HepG2 (cell line): Measurements from ENCODE around the gene ANXA6. TPM values are rescaled to one million over a fixed set of nuclear protein-coding genes. Genes with fewer than 3 reads are reported as not detected.

ENCODE experiments used
- AKAP8 ChIP-seq: sonication (generic); formaldehyde crosslinking; IDR thresholded peaks from 2 replicates; pipeline ENCODE4 v1.5.1; 2020; ENCODE audit warnings: mild to moderate bottlenecking, missing genetic modification reagents
- ARID4A ChIP-seq: sonication (generic); formaldehyde crosslinking; IDR thresholded peaks from 2 replicates; pipeline ENCODE4 v1.5.0; 2020; ENCODE audit warnings: mild to moderate bottlenecking, missing genetic modification reagents, borderline replicate concordance
- CBFB ChIP-seq: sonication (generic); formaldehyde crosslinking; IDR thresholded peaks from 2 replicates; pipeline ENCODE4 v1.4.0; 2020; ENCODE audit warnings: missing genetic modification reagents
- CREBL2 ChIP-seq: sonication (generic); formaldehyde crosslinking; IDR thresholded peaks from 2 replicates; pipeline ENCODE4 v1.8.1; 2023; ENCODE audit warnings: missing genetic modification reagents, mild to moderate bottlenecking, borderline replicate concordance
- EHMT2 ChIP-seq: fragments of 200-600 bp; sonication (generic); IDR thresholded peaks from 2 replicates; pipeline ENCODE4 v1.7.0; 2017; ENCODE audit warnings: antibody characterized with exemption, low read depth, low read length, borderline replicate concordance
- KDM4B ChIP-seq: sonication (generic); formaldehyde crosslinking; IDR thresholded peaks from 2 replicates; pipeline ENCODE4 v1.4.0; 2020; ENCODE audit warnings: missing genetic modification reagents
- MED1 ChIP-seq: sonication (generic); formaldehyde crosslinking; IDR thresholded peaks from 2 replicates; pipeline ENCODE4 v1.4.0; 2020; ENCODE audit warnings: missing genetic modification reagents
- MEIS2 ChIP-seq: sonication (generic); formaldehyde crosslinking; IDR thresholded peaks from 2 replicates; pipeline ENCODE4 v1.9.0; 2021; ENCODE audit warnings: mild to moderate bottlenecking, missing genetic modification reagents
- MXD1 ChIP-seq: sonication (generic); formaldehyde crosslinking; IDR thresholded peaks from 2 replicates; pipeline ENCODE4 v1.4.0; 2020; ENCODE audit warnings: mild to moderate bottlenecking, missing genetic modification reagents
- SMAD9 ChIP-seq: sonication (generic); formaldehyde crosslinking; IDR thresholded peaks from 2 replicates; pipeline ENCODE4 v1.5.1; 2020; ENCODE audit warnings: mild to moderate bottlenecking, missing genetic modification reagents
- TGIF2 ChIP-seq: IDR thresholded peaks from 2 replicates; pipeline ENCODE4 v1.6.1; 2016; ENCODE audit warnings: control low read depth, missing compliant biosample characterization
- ZBTB33 ChIP-seq: sonication (generic); formaldehyde crosslinking; IDR thresholded peaks from 2 replicates; pipeline ENCODE4 v1.4.0; 2020; ENCODE audit warnings: missing genetic modification reagents
- ZFAT ChIP-seq: sonication (generic); formaldehyde crosslinking; conservative IDR thresholded peaks from 2 replicates; pipeline ENCODE4 v1.8.1; 2023; ENCODE audit warnings: missing genetic modification reagents, inconsistent platforms
- ZNF17 ChIP-seq: sonication (generic); formaldehyde crosslinking; IDR thresholded peaks from 2 replicates; pipeline ENCODE4 v1.5.0; 2020; ENCODE audit warnings: mild to moderate bottlenecking, missing genetic modification reagents
- ZNF274 ChIP-seq: sonication (generic); formaldehyde crosslinking; IDR thresholded peaks from 2 replicates; pipeline ENCODE4 v1.5.1; 2020; ENCODE audit warnings: mild to moderate bottlenecking, missing genetic modification reagents
- ZNF382 ChIP-seq: sonication (generic); formaldehyde crosslinking; IDR thresholded peaks from 2 replicates; pipeline ENCODE4 v1.5.0; 2020; ENCODE audit warnings: missing genetic modification reagents, mild to moderate bottlenecking, borderline replicate concordance
- ZNF577 ChIP-seq: sonication (generic); formaldehyde crosslinking; IDR thresholded peaks from 2 replicates; pipeline ENCODE4 v1.4.0; 2020; ENCODE audit warnings: mild to moderate bottlenecking, low read depth, missing genetic modification reagents, borderline replicate concordance
- ZNF652 ChIP-seq: IDR thresholded peaks from 2 replicates; pipeline ENCODE4 v1.6.1; 2016; ENCODE audit warnings: low read depth, borderline replicate concordance
- ZNF713 ChIP-seq: sonication (generic); formaldehyde crosslinking; IDR thresholded peaks from 2 replicates; pipeline ENCODE4 v1.4.0; 2020; ENCODE audit warnings: mild to moderate bottlenecking, missing genetic modification reagents
- ZNF792 ChIP-seq: IDR thresholded peaks from 2 replicates; pipeline ENCODE4 v1.6.1; 2016
- ZNF816 ChIP-seq: sonication (generic); formaldehyde crosslinking; IDR thresholded peaks from 2 replicates; pipeline ENCODE4 v1.8.0; 2022; ENCODE audit warnings: missing genetic modification reagents, mild to moderate bottlenecking, borderline replicate concordance
- ZNF839 ChIP-seq: sonication (generic); formaldehyde crosslinking; IDR thresholded peaks from 2 replicates; pipeline ENCODE4 v1.4.0; 2020; ENCODE audit warnings: missing genetic modification reagents, mild to moderate bottlenecking, borderline replicate concordance
- ZSCAN21 ChIP-seq: sonication (generic); formaldehyde crosslinking; IDR thresholded peaks from 2 replicates; pipeline ENCODE4 v1.8.0; 2022; ENCODE audit warnings: mild to moderate bottlenecking, missing genetic modification reagents, moderate library complexity, borderline replicate concordance
- polyA plus RNA-seq, 8 experiments: library from polyadenylated mRNA; depleted of rRNA in 3 of 8; stranded (reverse) in 7 of 8; unstranded in 1 of 8; fragments of >200 nt; fragmentation: Illumina TruSeq in 4 of 8; extraction: Trizol in 4 of 8; gene quantifications; 2 replicates each; pipeline versions ENCODE4 v1.2.1 to v1.2.3, GENCODE V29; 2011 to 2016; ENCODE audit warnings: low read depth in 4 of 8, missing spikeins in 1 of 8, mixed read lengths in 1 of 8; ENCODE audit not compliant: insufficient read depth in 1 of 8
- total RNA-seq, 5 experiments: library from RNA; depleted of rRNA; stranded (reverse); fragments of >200 nt; fragmentation: Illumina TruSeq; extraction: Trizol; gene quantifications; 2 replicates each; pipeline ENCODE4 v1.2.3, GENCODE V29; 2016; ENCODE audit warnings: low read depth in 1 of 5

The ANXA6 gene
- total and polyA plus RNA-seq, 2 of the 13 experiments (the other 11 are each of a cell fraction or from before 2014, with no cell fraction given) = 103 to 125 TPM

GRCh38 chr5:151157426-151158286 lies at the start of gene ANXA6 (continued):
- TF ChIP-seq MED1 (peak; percentile 36; the same call in 1 of the 2 replicates), ZNF274 (peak; percentile 87), AKAP8 (CRISPR knock-in tag) (no peak), MXD1 (CRISPR knock-in tag) (peak; percentile 82), ZNF792 (CRISPR knock-in tag) (no peak), MEIS2 (CRISPR knock-in tag) (peak; percentile 58; the same call in 1 of the 2 replicates), ARID4A (CRISPR knock-in tag) (peak; percentile 85), ZFAT (no peak), ZBTB33 (CRISPR knock-in tag) (no peak), ZNF577 (CRISPR knock-in tag) (no peak), ZNF839 (CRISPR knock-in tag) (no peak), CREBL2 (0 out of 2 replicates have a peak, but pooled peaks have one; percentile 37), SMAD9 (CRISPR knock-in tag) (0 out of 2 replicates have a peak, but pooled peaks have one; percentile 40), ZNF652 (CRISPR knock-in tag) (no peak), KDM4B (CRISPR knock-in tag) (no peak), TGIF2 (CRISPR knock-in tag) (0 out of 2 replicates have a peak, but pooled peaks have one; percentile 13), ZNF816 (CRISPR knock-in tag) (0 out of 2 replicates have a peak, but pooled peaks have one; percentile 43), CBFB (CRISPR knock-in tag) (no peak), ZNF17 (CRISPR knock-in tag) (no peak), ZNF713 (CRISPR knock-in tag) (no peak), ZSCAN21 (no peak), ZNF382 (CRISPR knock-in tag) (no peak), EHMT2 (no peak)
